HepG2 (cell line): ENCODE measurements around the gene TK1. TPM values are rescaled to one million over a fixed set of nuclear protein-coding genes. Genes with fewer than 3 reads are reported as not detected.

ENCODE experiments used
- ATAD3A ChIP-seq: sonication (generic); formaldehyde crosslinking; IDR thresholded peaks from 2 replicates; pipeline ENCODE4 v1.4.0; 2020; ENCODE audit warnings: missing genetic modification reagents
- IRX3 ChIP-seq: sonication (generic); formaldehyde crosslinking; IDR thresholded peaks from 2 replicates; pipeline ENCODE4 v1.8.1; 2023; ENCODE audit warnings: mild to moderate bottlenecking, low read depth, missing genetic modification reagents, borderline replicate concordance
- KDM1A ChIP-seq: IDR thresholded peaks from 2 replicates; pipeline ENCODE4 v1.6.1; 2016; ENCODE audit warnings: missing compliant biosample characterization
- PCBP1 ChIP-seq: fragments of 200-400 bp; formaldehyde crosslinking; IDR thresholded peaks from 2 replicates; pipeline ENCODE4 v1.6.1; 2017; ENCODE audit warnings: mild to moderate bottlenecking, low read depth, low read length, borderline replicate concordance
- POLR2A ChIP-seq, 2 experiments: IDR thresholded peaks; 2 replicates each; pipeline ENCODE4 v1.6.1; 2011; ENCODE audit warnings: low read depth in 2 of 2, low read length in 2 of 2, mild to moderate bottlenecking in 1 of 2, moderate library complexity in 1 of 2; ENCODE audit not compliant: insufficient read depth in 1 of 2
- SUZ12 ChIP-seq: fragments of 150-350 bp; IDR thresholded peaks from 2 replicates; pipeline ENCODE4 v1.6.1; 2014; ENCODE audit warnings: low read depth, low read length
- TOPORS ChIP-seq: sonication (generic); formaldehyde crosslinking; IDR thresholded peaks from 2 replicates; pipeline ENCODE4 v1.8.0; 2023; ENCODE audit warnings: mild to moderate bottlenecking, missing genetic modification reagents
- ZFP82 ChIP-seq: sonication (generic); formaldehyde crosslinking; IDR thresholded peaks from 2 replicates; pipeline ENCODE4 v1.5.1; 2020; ENCODE audit warnings: mild to moderate bottlenecking, missing genetic modification reagents, borderline replicate concordance
- ZKSCAN1 ChIP-seq: fragments of 150-350 bp; IDR thresholded peaks from 2 replicates; pipeline ENCODE4 v1.6.1; 2014; ENCODE audit warnings: low read length
- ZNF501 ChIP-seq: sonication (generic); formaldehyde crosslinking; IDR thresholded peaks from 2 replicates; pipeline ENCODE4 v1.5.1; 2020; ENCODE audit warnings: mild to moderate bottlenecking, moderate library complexity, missing genetic modification reagents
- ZNF510 ChIP-seq: sonication (generic); formaldehyde crosslinking; IDR thresholded peaks from 2 replicates; pipeline ENCODE4 v1.4.0; 2020; ENCODE audit warnings: low read depth, mild to moderate bottlenecking, missing genetic modification reagents
- ZNF572 ChIP-seq: sonication (generic); formaldehyde crosslinking; IDR thresholded peaks from 2 replicates; pipeline ENCODE4 v1.5.1; 2020; ENCODE audit warnings: mild to moderate bottlenecking, missing genetic modification reagents
- ZNF746 ChIP-seq: sonication (generic); formaldehyde crosslinking; IDR thresholded peaks from 2 replicates; pipeline ENCODE4 v1.8.0; 2022; ENCODE audit warnings: mild to moderate bottlenecking, missing genetic modification reagents
- ZSCAN9 ChIP-seq: IDR thresholded peaks from 2 replicates; pipeline ENCODE4 v1.6.1; 2016; ENCODE audit warnings: borderline replicate concordance
- polyA plus RNA-seq, 8 experiments: library from polyadenylated mRNA; depleted of rRNA in 3 of 8; stranded (reverse) in 7 of 8; unstranded in 1 of 8; fragments of >200 nt; fragmentation: Illumina TruSeq in 4 of 8; extraction: Trizol in 4 of 8; gene quantifications; 2 replicates each; pipeline versions ENCODE4 v1.2.1 to v1.2.3, GENCODE V29; 2011 to 2016; ENCODE audit warnings: low read depth in 4 of 8, missing spikeins in 1 of 8, mixed read lengths in 1 of 8; ENCODE audit not compliant: insufficient read depth in 1 of 8
- total RNA-seq, 5 experiments: library from RNA; depleted of rRNA; stranded (reverse); fragments of >200 nt; fragmentation: Illumina TruSeq; extraction: Trizol; gene quantifications; 2 replicates each; pipeline ENCODE4 v1.2.3, GENCODE V29; 2016; ENCODE audit warnings: low read depth in 1 of 5
- TF ChIP-seq, protein P1 (sequence below): sonication (generic); formaldehyde crosslinking; IDR thresholded peaks from 2 replicates; pipeline ENCODE4 v1.4.0; 2020; ENCODE audit warnings: missing genetic modification reagents
- TF ChIP-seq, protein P2 (sequence below): IDR thresholded peaks from 2 replicates; pipeline ENCODE4 v1.6.1; 2016; ENCODE audit warnings: missing compliant biosample characterization, missing genetic modification reagents, borderline replicate concordance
- TF ChIP-seq, protein P3 (sequence below): fragments of 450-650 bp; IDR thresholded peaks from 2 replicates; pipeline ENCODE4 v1.6.1; 2017
- TF ChIP-seq, protein P4 (sequence below): IDR thresholded peaks from 2 replicates; pipeline ENCODE4 v1.6.1; 2018; ENCODE audit warnings: missing genetic modification reagents
- TF ChIP-seq, protein P5 (sequence below): sonication (generic); formaldehyde crosslinking; IDR thresholded peaks from 2 replicates; pipeline ENCODE4 v1.4.0; 2020; ENCODE audit warnings: missing genetic modification reagents

Gene TK1
- total and polyA plus RNA-seq, 2 of the 13 experiments (the other 11 are each of a cell fraction or from before 2014, with no cell fraction given): 45.0 to 96.0 TPM

- TF ChIP-seq, protein P1, sequence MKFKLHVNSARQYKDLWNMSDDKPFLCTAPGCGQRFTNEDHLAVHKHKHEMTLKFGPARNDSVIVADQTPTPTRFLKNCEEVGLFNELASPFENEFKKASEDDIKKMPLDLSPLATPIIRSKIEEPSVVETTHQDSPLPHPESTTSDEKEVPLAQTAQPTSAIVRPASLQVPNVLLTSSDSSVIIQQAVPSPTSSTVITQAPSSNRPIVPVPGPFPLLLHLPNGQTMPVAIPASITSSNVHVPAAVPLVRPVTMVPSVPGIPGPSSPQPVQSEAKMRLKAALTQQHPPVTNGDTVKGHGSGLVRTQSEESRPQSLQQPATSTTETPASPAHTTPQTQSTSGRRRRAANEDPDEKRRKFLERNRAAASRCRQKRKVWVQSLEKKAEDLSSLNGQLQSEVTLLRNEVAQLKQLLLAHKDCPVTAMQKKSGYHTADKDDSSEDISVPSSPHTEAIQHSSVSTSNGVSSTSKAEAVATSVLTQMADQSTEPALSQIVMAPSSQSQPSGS (CRISPR knock-in tag): no peak; the same call in 1 of the 2 replicates
- no peak for TF ChIP-seq ATAD3A (CRISPR knock-in tag)
- TF ChIP-seq ZFP82 (CRISPR knock-in tag): no peak
- no peak for TF ChIP-seq IRX3 (CRISPR knock-in tag)
- peak; percentile 65; the same call in 1 of the 2 replicates for TF ChIP-seq ZNF572 (CRISPR knock-in tag)
- TF ChIP-seq, protein P2, sequence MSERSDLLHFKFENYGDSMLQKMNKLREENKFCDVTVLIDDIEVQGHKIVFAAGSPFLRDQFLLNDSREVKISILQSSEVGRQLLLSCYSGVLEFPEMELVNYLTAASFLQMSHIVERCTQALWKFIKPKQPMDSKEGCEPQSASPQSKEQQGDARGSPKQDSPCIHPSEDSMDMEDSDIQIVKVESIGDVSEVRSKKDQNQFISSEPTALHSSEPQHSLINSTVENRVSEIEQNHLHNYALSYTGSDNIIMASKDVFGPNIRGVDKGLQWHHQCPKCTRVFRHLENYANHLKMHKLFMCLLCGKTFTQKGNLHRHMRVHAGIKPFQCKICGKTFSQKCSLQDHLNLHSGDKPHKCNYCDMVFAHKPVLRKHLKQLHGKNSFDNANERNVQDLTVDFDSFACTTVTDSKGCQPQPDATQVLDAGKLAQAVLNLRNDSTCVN (CRISPR knock-in tag): 0 out of 2 replicates have a peak, but pooled peaks have one; percentile 28
- TF ChIP-seq POLR2A (IDR thresholded peaks at IDR 0.05; ENCODE audit: insufficient read depth in 1 of 2, low read depth in 2 of 2, low read length in 2 of 2): no peak
- no peak for TF ChIP-seq ZNF510 (CRISPR knock-in tag)
- no peak; the same call in 1 of the 2 replicates for TF ChIP-seq ZNF501
- 0 out of 2 replicates have a peak, but pooled peaks have one; percentile 41 for TF ChIP-seq ZNF746
- TF ChIP-seq TOPORS: peak; percentile 56; the same call in 1 of the 2 replicates
- no peak for TF ChIP-seq KDM1A (CRISPR knock-in tag)
- TF ChIP-seq, protein P3, sequence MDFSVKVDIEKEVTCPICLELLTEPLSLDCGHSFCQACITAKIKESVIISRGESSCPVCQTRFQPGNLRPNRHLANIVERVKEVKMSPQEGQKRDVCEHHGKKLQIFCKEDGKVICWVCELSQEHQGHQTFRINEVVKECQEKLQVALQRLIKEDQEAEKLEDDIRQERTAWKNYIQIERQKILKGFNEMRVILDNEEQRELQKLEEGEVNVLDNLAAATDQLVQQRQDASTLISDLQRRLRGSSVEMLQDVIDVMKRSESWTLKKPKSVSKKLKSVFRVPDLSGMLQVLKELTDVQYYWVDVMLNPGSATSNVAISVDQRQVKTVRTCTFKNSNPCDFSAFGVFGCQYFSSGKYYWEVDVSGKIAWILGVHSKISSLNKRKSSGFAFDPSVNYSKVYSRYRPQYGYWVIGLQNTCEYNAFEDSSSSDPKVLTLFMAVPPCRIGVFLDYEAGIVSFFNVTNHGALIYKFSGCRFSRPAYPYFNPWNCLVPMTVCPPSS: no peak
- TF ChIP-seq ZKSCAN1: no peak
- peak; percentile 50; the same call in 1 of the 2 replicates for TF ChIP-seq ZSCAN9 (CRISPR knock-in tag)
- TF ChIP-seq, protein P4, sequence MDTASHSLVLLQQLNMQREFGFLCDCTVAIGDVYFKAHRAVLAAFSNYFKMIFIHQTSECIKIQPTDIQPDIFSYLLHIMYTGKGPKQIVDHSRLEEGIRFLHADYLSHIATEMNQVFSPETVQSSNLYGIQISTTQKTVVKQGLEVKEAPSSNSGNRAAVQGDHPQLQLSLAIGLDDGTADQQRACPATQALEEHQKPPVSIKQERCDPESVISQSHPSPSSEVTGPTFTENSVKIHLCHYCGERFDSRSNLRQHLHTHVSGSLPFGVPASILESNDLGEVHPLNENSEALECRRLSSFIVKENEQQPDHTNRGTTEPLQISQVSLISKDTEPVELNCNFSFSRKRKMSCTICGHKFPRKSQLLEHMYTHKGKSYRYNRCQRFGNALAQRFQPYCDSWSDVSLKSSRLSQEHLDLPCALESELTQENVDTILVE (CRISPR knock-in tag): peak; percentile 72; the same call in 1 of the 2 replicates
- no peak for TF ChIP-seq SUZ12
- TF ChIP-seq, protein P5, sequence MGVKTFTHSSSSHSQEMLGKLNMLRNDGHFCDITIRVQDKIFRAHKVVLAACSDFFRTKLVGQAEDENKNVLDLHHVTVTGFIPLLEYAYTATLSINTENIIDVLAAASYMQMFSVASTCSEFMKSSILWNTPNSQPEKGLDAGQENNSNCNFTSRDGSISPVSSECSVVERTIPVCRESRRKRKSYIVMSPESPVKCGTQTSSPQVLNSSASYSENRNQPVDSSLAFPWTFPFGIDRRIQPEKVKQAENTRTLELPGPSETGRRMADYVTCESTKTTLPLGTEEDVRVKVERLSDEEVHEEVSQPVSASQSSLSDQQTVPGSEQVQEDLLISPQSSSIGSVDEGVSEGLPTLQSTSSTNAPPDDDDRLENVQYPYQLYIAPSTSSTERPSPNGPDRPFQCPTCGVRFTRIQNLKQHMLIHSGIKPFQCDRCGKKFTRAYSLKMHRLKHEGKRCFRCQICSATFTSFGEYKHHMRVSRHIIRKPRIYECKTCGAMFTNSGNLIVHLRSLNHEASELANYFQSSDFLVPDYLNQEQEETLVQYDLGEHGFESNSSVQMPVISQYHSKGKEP (CRISPR knock-in tag): no peak
- no peak for TF ChIP-seq PCBP1
These were observed 41.9 kb downstream of the TK1 start (continued) for GRCh38 chr17:78144736-78145641.
